ENCODE data around the gene CDK10.
"Not testable (repeated sequence)": the region's sequence is repeated elsewhere in the genome, so short reads cannot be mapped to it uniquely, and the experiment has no call there.

GRCh38 chr16:89689621-89690020 lies 3.1 kb downstream of the CDK10 start:
- not testable (repeated sequence) for TF ChIP-seq CTCF (conservative IDR thresholded peaks at IDR 0.05); EZH2 (IDR thresholded peaks at IDR 0.05; ENCODE audit: low read depth)

Measured in PC-9 (cell line).